Type B pancreatic cell (in vitro differentiated cells): ENCODE measurements around the gene AFDN. TPM values are rescaled to one million over a fixed set of nuclear protein-coding genes. Genes with fewer than 3 reads are reported as not detected.

Source experiments
- DNase-seq: peaks from one replicate; pipeline ENCODE4 v3.0.0; 2021; ENCODE audit warnings: mixed read lengths; ENCODE audit not compliant: unreplicated experiment; ENCODE audit errors: extremely low spot score
- H3K27ac Mint-ChIP-seq: 2 replicates; pipeline ENCODE4 v1.8.0; 2021; ENCODE audit warnings: mild to moderate bottlenecking, mixed read lengths
- H3K27me3 Mint-ChIP-seq: 2 replicates; pipeline ENCODE4 v1.8.0; 2021; ENCODE audit warnings: mixed read lengths
- H3K36me3 Mint-ChIP-seq: 2 replicates; pipeline ENCODE4 v1.8.0; 2021; ENCODE audit warnings: mixed read lengths
- H3K4me1 Mint-ChIP-seq: one replicate; pipeline ENCODE4 v1.8.0; 2021; ENCODE audit warnings: mixed read lengths; ENCODE audit not compliant: unreplicated experiment
- H3K4me3 Mint-ChIP-seq: 2 replicates; pipeline ENCODE4 v1.8.0; 2021; ENCODE audit warnings: mild to moderate bottlenecking, mixed read lengths
- H3K9me3 Mint-ChIP-seq: 2 replicates; pipeline ENCODE4 v1.8.0; 2021; ENCODE audit warnings: mixed read lengths
- CTCF ChIP-seq: fragments of 200-600 bp; sonication (generic); conservative IDR thresholded peaks from 2 replicates; pipeline ENCODE4 v1.5.0; 2021; ENCODE audit warnings: antibody characterized with exemption, mild to moderate bottlenecking
- total RNA-seq: library from RNA; stranded (reverse); gene quantifications from 2 replicates; pipeline ENCODE4 v1.2.1, GENCODE V29; 2021; ENCODE audit warnings: low replicate concordance

AFDN gene
- total RNA-seq, 1 donor from 2014 or later, result 154 TPM

DNA sequence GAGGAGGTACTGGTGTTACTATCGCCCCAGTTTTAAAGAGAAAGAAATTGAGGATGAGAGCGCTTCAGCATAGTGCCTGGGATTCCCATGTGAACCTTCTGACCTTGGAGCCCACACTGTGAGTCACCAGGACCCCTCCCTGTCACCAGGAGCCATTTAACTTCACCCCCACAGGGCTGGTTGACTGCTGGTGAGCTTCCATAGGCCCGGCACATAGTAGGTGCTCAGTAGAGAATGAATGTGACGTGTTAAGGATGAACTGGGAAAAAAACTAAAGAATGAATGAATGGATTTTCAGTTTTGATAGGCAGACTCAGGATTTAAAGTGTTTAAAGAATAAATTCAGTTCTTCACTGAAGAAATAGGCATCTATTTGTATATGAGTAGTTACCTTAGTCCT, 117.4 kb downstream of the AFDN start:
- no peak for DNase-seq
- Mint-ChIP-seq H3K36me3 (peaks cover 33% of the 10 kb centered on the region), H3K4me3 (no peak overlapping the region), H3K27me3 (no peaks in the 10 kb centered on the region), H3K4me1 (peaks cover 4% of the 10 kb centered on the region), H3K27ac (no peak overlapping the region), H3K9me3 (no peaks in the 10 kb centered on the region)
- TF ChIP-seq CTCF, result no peak

DNA sequence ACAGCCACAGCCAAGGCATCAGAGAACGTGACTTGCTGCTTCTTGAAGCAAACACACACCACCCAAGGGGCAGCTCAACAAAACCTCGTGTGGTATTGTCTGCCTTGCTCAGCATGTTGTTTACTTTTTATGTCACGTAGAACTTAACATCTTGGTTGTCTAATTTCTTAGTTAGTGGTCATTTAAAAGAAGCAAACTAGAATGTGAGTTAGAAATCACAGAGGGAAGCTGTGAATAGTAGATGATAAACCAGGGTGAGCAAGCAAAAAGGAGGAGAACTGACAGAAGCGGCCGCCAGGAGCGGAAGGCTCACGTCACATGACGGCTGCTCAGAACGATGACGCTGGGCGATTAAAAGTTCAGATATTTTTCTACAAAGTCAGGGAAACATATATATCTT, 119.3 kb downstream of the AFDN start:
- DNase-seq, result no peak
- Mint-ChIP-seq H3K36me3 (peaks cover 42% of the 10 kb centered on the region), H3K27me3 (no peaks in the 10 kb centered on the region), H3K9me3 (no peaks in the 10 kb centered on the region), H3K4me1 (peaks cover 4% of the 10 kb centered on the region), H3K4me3 (no peak overlapping the region), H3K27ac (no peak overlapping the region)
- no peak for TF ChIP-seq CTCF

- H3K27ac Mint-ChIP-seq, result no peak overlapping the region
- no peak overlapping the region for H3K4me3 Mint-ChIP-seq
- H3K9me3 Mint-ChIP-seq, result no peaks in the 10 kb centered on the region
- no peak for DNase-seq
- peaks cover 4% of the 10 kb centered on the region for H3K4me1 Mint-ChIP-seq
- TF ChIP-seq CTCF, result no peak
- peaks cover 48% of the 10 kb centered on the region for H3K36me3 Mint-ChIP-seq
- no peaks in the 10 kb centered on the region for H3K27me3 Mint-ChIP-seq
Observed at GRCh38 chr6:167946604-167947003, 119.9 kb downstream of the AFDN start.

- Mint-ChIP-seq H3K4me3 (no peak overlapping the region), H3K4me1 (peaks cover 4% of the 10 kb centered on the region), H3K27ac (no peak overlapping the region), H3K36me3 (peaks cover 57% of the 10 kb centered on the region), H3K27me3 (no peaks in the 10 kb centered on the region), H3K9me3 (no peaks in the 10 kb centered on the region)
- no peak for DNase-seq
- TF ChIP-seq CTCF, result no peak
Observed at GRCh38 chr6:167947716-167948115, 121.0 kb downstream of the AFDN start.

DNA sequence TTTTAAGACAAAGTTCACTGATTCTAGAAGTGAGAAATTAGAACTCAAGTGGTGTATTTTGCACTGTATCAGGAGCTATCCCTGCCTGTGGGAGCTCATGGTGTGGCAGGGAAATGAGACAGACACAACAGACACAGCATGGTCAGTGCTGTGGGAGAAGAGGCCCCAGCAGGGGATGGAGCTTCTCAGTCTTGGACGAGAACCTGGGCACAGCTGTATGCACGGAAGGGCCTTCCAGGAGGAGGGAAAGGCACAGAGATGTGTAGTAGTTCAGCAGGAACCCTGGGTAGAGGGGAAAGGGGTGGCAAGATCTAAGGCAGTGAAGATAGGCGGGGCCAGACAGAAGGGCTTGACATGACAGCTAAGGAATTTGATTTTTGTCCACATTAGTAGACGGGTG, 122.0 kb downstream of the AFDN start:
- H3K36me3 Mint-ChIP-seq, result peaks cover 50% of the 10 kb centered on the region
- no peak for TF ChIP-seq CTCF
- no peak overlapping the region for H3K4me3 Mint-ChIP-seq
- H3K27ac Mint-ChIP-seq, result no peak overlapping the region
- no peak for DNase-seq
- no peaks in the 10 kb centered on the region for H3K9me3 Mint-ChIP-seq
- H3K27me3 Mint-ChIP-seq, result no peaks in the 10 kb centered on the region
- H3K4me1 Mint-ChIP-seq, result peaks cover 4% of the 10 kb centered on the region

- no peaks in the 10 kb centered on the region for H3K9me3 Mint-ChIP-seq
- no peaks in the 10 kb centered on the region for H3K27me3 Mint-ChIP-seq
- no peak for DNase-seq
- H3K4me1 Mint-ChIP-seq, result peaks cover 4% of the 10 kb centered on the region
- no peak for TF ChIP-seq CTCF
- no peak overlapping the region for H3K4me3 Mint-ChIP-seq
- peaks cover 50% of the 10 kb centered on the region for H3K36me3 Mint-ChIP-seq
- no peak overlapping the region for H3K27ac Mint-ChIP-seq
Observed at GRCh38 chr6:167949121-167949684, 122.5 kb downstream of the AFDN start.
